Bronchial smooth muscle cell (primary cell): ENCODE results near the gene ATN1. TPM values are rescaled to one million over a fixed set of nuclear protein-coding genes. Genes with fewer than 3 reads are reported as not detected.

Experiments
- total RNA-seq: library from RNA; depleted of rRNA; stranded (reverse); fragments of >200 nt; gene quantifications from 2 replicates; pipeline ENCODE4 v1.2.1, GENCODE V29; 2014

Gene ATN1
- 8.2 and 11.0 TPM in 2 replicates for total RNA-seq

GRCh38 chr12:6927379-6928021 is at the start of gene ATN1:
TSS of gene ATN1 (plus strand) at chr12:6927959. CDS start at chr12:6934002, 6,043 bp downstream.

GRCh38 chr12:6904280-6905276 is 23.2 kb upstream of the ATN1 start, which contains the start of gene LRRC23:
TSS of gene LRRC23 (plus strand) at chr12:6904822. CDS start at chr12:6905634, 812 bp downstream.

GRCh38 chr12:6914246-6914946 is 13.4 kb upstream of the ATN1 start, which contains the start of gene ENO2:
TSS of gene ENO2 (plus strand) at chr12:6914580. CDS start at chr12:6915833, 1,253 bp downstream.

GRCh38 chr12:6943722-6944380 is 16.1 kb downstream of the ATN1 start, which contains the start of the genes C12orf57 and RNU7-1:
TSS of gene C12orf57 (plus strand) at chr12:6944022. CDS start at chr12:6944122, 100 bp downstream.
TSS of gene RNU7-1 (plus strand) at chr12:6943816.

GRCh38 chr12:6950811-6951540 is 23.2 kb downstream of the ATN1 start, which contains the start of gene PTPN6:
TSS of gene PTPN6 (plus strand) at chr12:6951356. CDS start at chr12:6951513, 157 bp downstream.

Other genes starting within 250 kb of the ATN1 start
- 9.6 and 10.8 TPM in 2 replicates for gene ZNF384, start 238.6 kb upstream of the ATN1 start, total RNA-seq
- 0.09 and 0.16 TPM in 2 replicates for gene PIANP, start 227.1 kb upstream of the ATN1 start, total RNA-seq
- gene COPS7A, start 203.9 kb upstream of the ATN1 start, total RNA-seq, result 98.5 and 128 TPM in 2 replicates
- gene MLF2, start 174.8 kb upstream of the ATN1 start, total RNA-seq, result 95.8 and 115 TPM in 2 replicates
- gene PTMS, start 161.6 kb upstream of the ATN1 start, total RNA-seq, result 59.3 and 88.7 TPM in 2 replicates
- gene LAG3, start 155.4 kb upstream of the ATN1 start, total RNA-seq, result 0.09 and 0.32 TPM in 2 replicates
- gene CD4, start 138.4 kb upstream of the ATN1 start, total RNA-seq, result 0.16 and 0.17 TPM in 2 replicates
- 5.1 and 5.8 TPM in 2 replicates for gene GPR162, start 106.1 kb upstream of the ATN1 start, total RNA-seq
- 72.0 and 114 TPM in 2 replicates for gene P3H3, start 99.6 kb upstream of the ATN1 start, total RNA-seq
- gene GNB3, start 87.0 kb upstream of the ATN1 start, total RNA-seq, result 1.3 and 2.0 TPM in 2 replicates
- gene CDCA3, start 76.7 kb upstream of the ATN1 start, total RNA-seq, result 1.2 and 3.0 TPM in 2 replicates
- 77.2 and 79.0 TPM in 2 replicates for gene USP5, start 75.8 kb upstream of the ATN1 start, total RNA-seq
- 512 and 968 TPM in 2 replicates for gene TPI1, start 60.4 kb upstream of the ATN1 start, total RNA-seq
- gene SPSB2, start 54.7 kb upstream of the ATN1 start, total RNA-seq, result 10.1 and 13.6 TPM in 2 replicates
- 11.3 and 15.9 TPM in 2 replicates for gene LRRC23, start 23.1 kb upstream of the ATN1 start, total RNA-seq
- gene ENO2, start 13.4 kb upstream of the ATN1 start, total RNA-seq, result 18.4 and 19.9 TPM in 2 replicates
- gene RNU7-1, start 15.9 kb downstream of the ATN1 start, total RNA-seq, result not detected in 2 replicates
- gene C12orf57, start 16.1 kb downstream of the ATN1 start, total RNA-seq, result 137 and 179 TPM in 2 replicates
- 0.09 and 0.79 TPM in 2 replicates for gene PTPN6, start 23.4 kb downstream of the ATN1 start, total RNA-seq
- gene PHB2, start 42.7 kb downstream of the ATN1 start, total RNA-seq, result 101 and 123 TPM in 2 replicates
- 21.1 and 25.8 TPM in 2 replicates for gene EMG1, start 43.0 kb downstream of the ATN1 start, total RNA-seq
- gene LPCAT3, start 90.5 kb downstream of the ATN1 start, total RNA-seq, result 10.2 and 12.8 TPM in 2 replicates
- gene C1S, start 132.8 kb downstream of the ATN1 start, total RNA-seq, result 378 and 815 TPM in 2 replicates
- gene C1R, start 164.5 kb downstream of the ATN1 start, total RNA-seq, result 133 and 637 TPM in 2 replicates
- 40.6 and 44.0 TPM in 2 replicates for gene C1RL, start 181.3 kb downstream of the ATN1 start, total RNA-seq
- 0.09 TPM in 1 of 2 replicates, not detected in the other for gene RBP5, start 200.9 kb downstream of the ATN1 start, total RNA-seq
- 16.2 and 17.8 TPM in 2 replicates for gene CLSTN3, start 202.4 kb downstream of the ATN1 start, total RNA-seq